Bronchial epithelial cell (primary cell): ENCODE measurements around the gene FRY. TPM values are rescaled to one million over a fixed set of nuclear protein-coding genes. Genes with fewer than 3 reads are reported as not detected.
"Not testable (repeated sequence)": the region's sequence is repeated elsewhere in the genome, so short reads cannot be mapped to it uniquely, and the experiment has no call there.

Source experiments
- DNase-seq: peaks from one replicate; pipeline ENCODE4 v3.0.0-alpha.2; 2010; ENCODE audit warnings: low read depth
- FAIRE-seq: peaks from 2 replicates; lab custom pipeline; 2011; peaks lifted over from hg19 to GRCh38; lab: Jason Lieb, UNC
- H3K27me3 ChIP-seq: 2 replicates; pipeline ENCODE4 v1.5.1; 2011; ENCODE audit warnings: low read length; ENCODE audit not compliant: control insufficient read depth, insufficient read depth
- H3K36me3 ChIP-seq: 2 replicates; pipeline ENCODE4 v1.5.1; 2011; ENCODE audit warnings: low read length; ENCODE audit not compliant: control insufficient read depth, insufficient read depth
- H3K4me3 ChIP-seq: 2 replicates; pipeline ENCODE4 v1.5.1; 2011; ENCODE audit warnings: mild to moderate bottlenecking, low read depth, low read length, control low read depth
- CTCF ChIP-seq: IDR thresholded peaks from 2 replicates; pipeline ENCODE4 v1.5.1; 2011; ENCODE audit warnings: mild to moderate bottlenecking, moderate library complexity, low read length, control low read depth, inconsistent platforms; ENCODE audit not compliant: insufficient read depth, severe bottlenecking
- total RNA-seq: library from RNA; depleted of rRNA; stranded (reverse); fragments of >200 nt; gene quantifications from 2 replicates; pipeline ENCODE4 v1.2.1, GENCODE V29; 2014

Gene FRY
- 0.79 and 5.8 TPM in 2 replicates for total RNA-seq

GRCh38 chr13:32031025-32031814, at the start of gene FRY:
Gene FRY (plus strand): TSS chr13:32031774. CDS start chr13:32031796, 22 bp downstream.
- Histone ChIP-seq H3K4me3 (peak within 1 kb of the TSS; percentile 44), H3K27me3 (peaks cover 1% of the 10 kb centered on the region), H3K36me3 (no peaks in the 10 kb centered on the region)
- FAIRE-seq (no peak), DNase-seq (peak; percentile 18)
- peak; percentile 11 for TF ChIP-seq CTCF

DNA sequence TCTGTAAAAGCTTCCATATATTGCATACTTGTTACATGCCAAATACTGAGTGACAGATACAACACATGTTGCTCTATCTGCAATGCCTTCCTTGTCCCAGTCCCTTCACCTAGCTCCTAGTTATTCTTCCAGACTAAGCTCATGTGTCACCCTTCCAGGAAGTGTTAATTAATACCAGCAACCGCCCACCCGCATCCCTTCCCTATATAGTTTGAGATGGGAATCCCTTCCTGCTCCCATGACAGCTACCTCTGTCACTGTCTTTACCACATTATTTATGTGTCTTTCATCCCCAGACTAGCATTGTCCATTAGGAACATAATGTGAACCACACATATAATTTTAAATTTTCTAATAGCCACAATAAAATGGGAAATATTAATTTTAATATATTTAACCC, 49.5 kb upstream of the FRY start:
- DNase-seq (peak; percentile 50), FAIRE-seq (no peak)
- Histone ChIP-seq H3K4me3 (no peak overlapping the region), H3K27me3 (no peaks in the 10 kb centered on the region), H3K36me3 (no peaks in the 10 kb centered on the region)
- no peak for TF ChIP-seq CTCF

- Histone ChIP-seq H3K36me3 (no peaks in the 10 kb centered on the region), H3K27me3 (no peaks in the 10 kb centered on the region), H3K4me3 (no peak overlapping the region)
- DNase-seq = peak; percentile 97
- no peak for FAIRE-seq
- TF ChIP-seq CTCF = no peak
Observed at GRCh38 chr13:31982540-31982939, 49.0 kb upstream of the FRY start.

DNA sequence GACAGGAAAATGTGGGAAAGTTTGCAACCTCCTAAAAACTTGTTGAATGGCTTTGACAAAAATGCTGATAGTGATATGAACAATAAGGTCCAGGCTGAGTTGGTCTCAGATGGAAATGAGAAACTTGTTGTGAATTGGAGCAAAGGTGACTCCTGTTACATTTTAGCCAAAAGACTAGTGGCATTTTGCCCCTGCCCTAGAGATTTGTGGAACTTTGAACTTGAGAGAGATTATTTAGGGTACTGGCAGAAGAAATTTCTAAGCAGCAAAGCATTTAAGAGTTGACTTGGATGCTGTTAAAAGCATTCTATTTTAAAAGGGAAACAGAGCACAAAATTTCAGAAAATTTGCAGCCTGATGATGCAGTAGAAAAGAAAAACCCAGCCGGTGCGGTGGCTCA, 47.9 kb upstream of the FRY start:
- H3K27me3 ChIP-seq, FAIRE-seq: not testable (repeated sequence)

DNA sequence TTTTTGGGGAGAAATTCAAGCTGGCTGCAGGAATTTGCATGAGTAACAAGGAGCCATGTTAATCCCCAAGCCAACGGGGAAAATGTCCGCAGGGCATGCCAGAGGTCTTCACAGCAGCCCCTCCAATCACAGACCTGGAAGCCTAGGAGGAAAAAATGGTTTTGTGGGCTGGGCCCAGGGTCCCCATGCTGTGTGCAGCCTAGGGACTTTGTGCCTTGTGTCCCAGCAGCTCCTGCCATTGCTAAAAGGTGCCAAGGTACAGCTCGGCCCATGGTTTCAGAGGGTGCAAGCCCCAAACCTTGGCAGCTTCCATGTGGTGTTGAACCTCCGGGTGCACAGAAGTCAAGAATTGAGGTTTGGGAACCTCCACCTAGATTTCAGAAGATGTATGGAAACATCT, 47.2 kb upstream of the FRY start:
- FAIRE-seq, H3K36me3 ChIP-seq, H3K4me3 ChIP-seq, DNase-seq, H3K27me3 ChIP-seq: not testable (repeated sequence)

More for the DNA sequence above, 47.9 kb upstream of the FRY start:
- H3K36me3 ChIP-seq, DNase-seq, H3K4me3 ChIP-seq: not testable (repeated sequence)

DNA sequence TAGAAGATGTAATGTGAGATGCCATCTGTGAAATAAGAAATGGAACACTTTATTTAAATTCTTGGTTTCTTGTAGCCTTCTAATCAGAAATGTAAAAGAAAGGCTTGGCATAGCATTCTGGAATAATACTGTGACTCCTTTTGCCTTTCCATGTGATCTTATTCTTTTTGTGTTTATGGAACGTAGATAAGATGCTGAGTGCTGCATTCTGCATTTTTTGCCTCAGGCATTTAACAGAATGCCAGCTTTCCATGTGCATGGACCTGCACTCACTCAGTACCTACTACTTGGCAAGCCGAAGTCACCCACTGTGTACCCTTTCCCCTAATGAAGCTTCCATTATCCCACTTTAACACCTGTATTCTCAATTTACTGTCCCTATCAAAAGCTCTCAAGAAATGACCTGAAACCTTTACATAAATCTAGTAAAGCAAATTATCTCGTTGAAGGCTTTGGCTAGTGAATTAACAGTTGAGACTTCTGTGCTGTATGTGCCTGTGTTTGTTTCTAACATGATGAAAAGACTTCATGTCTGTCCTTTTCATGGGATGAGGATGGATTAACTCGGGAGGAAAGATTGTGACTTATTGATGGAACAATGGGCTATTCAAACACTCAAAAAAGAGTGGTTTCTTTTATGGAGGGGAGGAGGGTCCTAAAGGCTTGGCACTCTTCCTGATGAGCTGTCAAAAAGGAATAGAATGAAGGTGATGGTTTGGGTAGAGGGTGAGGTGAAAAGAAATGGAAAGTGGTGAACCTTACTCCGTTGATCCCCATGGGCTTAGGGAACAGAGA, 44.7 kb upstream of the FRY start:
- DNase-seq (no peak), FAIRE-seq (no peak)
- TF ChIP-seq CTCF = no peak
- no peaks in the 10 kb centered on the region for H3K27me3 ChIP-seq
- H3K4me3 ChIP-seq = no peak overlapping the region
- no peaks in the 10 kb centered on the region for H3K36me3 ChIP-seq
